Measurements from ENCODE around the gene BAHD1.

BAHD1 gene

DNA sequence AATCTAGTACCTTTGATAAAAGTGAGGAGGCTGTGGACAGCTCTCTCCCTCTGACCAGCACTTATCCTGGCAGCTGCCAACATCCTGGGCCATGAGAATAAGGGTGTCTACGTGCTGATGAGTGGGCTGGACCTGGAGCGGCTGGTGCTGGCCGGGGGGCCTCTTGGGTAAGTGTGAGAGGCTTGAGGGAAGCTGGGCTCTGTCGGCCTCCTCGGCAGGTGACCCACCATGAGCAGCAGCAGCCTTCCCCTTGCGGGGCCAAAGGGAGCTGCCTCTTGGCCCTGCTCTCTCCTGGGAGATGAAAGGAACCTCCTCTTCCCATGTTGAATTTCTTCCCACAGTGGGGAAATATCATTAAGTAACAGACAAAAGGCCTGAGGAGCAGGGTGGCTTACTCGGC lies 25.9 kb upstream of the BAHD1 start:
- no peak overlapping the region for H3K9ac ChIP-seq (ENCODE audit: low read depth, low read length, poor library complexity)
- H3K23ac ChIP-seq (ENCODE audit: low read depth, low read length, poor library complexity) = no peak overlapping the region
- H3K27me3 ChIP-seq (ENCODE audit: control insufficient read depth in 3 of 3, insufficient read depth in 3 of 3, low read depth in 1 of 3, low read length in 3 of 3) = no peaks in the 10 kb centered on the region
- H3K4me2 ChIP-seq (ENCODE audit: insufficient read depth, low read length, poor library complexity, severe bottlenecking) = no peak overlapping the region
- no peak overlapping the region for H3K27ac ChIP-seq (replicated peaks; ENCODE audit: low read length)
- no peak overlapping the region for H2BK5ac ChIP-seq (ENCODE audit: low read length)
- no peak for DNase-seq (ENCODE audit: low spot score)
- no peak overlapping the region for H4K91ac ChIP-seq (ENCODE audit: low read depth, low read length, poor library complexity)
- H2BK15ac ChIP-seq (ENCODE audit: low read length) = no peak overlapping the region
- H2BK12ac ChIP-seq (ENCODE audit: low read length) = no peak overlapping the region
- WGBS, 2 donors (ENCODE audit: extremely low coverage in 2 of 2, insufficient read length in 2 of 2, insufficient replicate concordance in 1 of 2) = no CpG with 5 or more reads among the region's 7 CpGs
- H4K8ac ChIP-seq (ENCODE audit: low read depth, low read length) = no peak overlapping the region
- H2BK120ac ChIP-seq (ENCODE audit: low read depth, low read length) = no peak overlapping the region
- no peak overlapping the region for H3K4ac ChIP-seq (ENCODE audit: low read length)
- H2AFZ ChIP-seq (ENCODE audit: low read length) = no peak overlapping the region
- H3K79me1 ChIP-seq (ENCODE audit: low read depth, low read length) = peaks cover 1% of the 10 kb centered on the region
- H2AK5ac ChIP-seq (ENCODE audit: low read depth, low read length) = no peak overlapping the region
- H3K4me3 ChIP-seq (ENCODE audit: low read length in 2 of 2) = no peak overlapping the region
- no peak overlapping the region for H3K18ac ChIP-seq (ENCODE audit: low read length)
- no peaks in the 10 kb centered on the region for H3K9me3 ChIP-seq (replicated peaks in 1 of 2; ENCODE audit: control insufficient read depth in 2 of 2, insufficient read depth in 1 of 2, low read depth in 1 of 2, low read length in 2 of 2)
- no peaks in the 10 kb centered on the region for H3K4me1 ChIP-seq (ENCODE audit: control insufficient read depth in 2 of 2, insufficient read depth in 1 of 2, low read depth in 1 of 2, low read length in 2 of 2)
- H3K36me3 ChIP-seq (replicated peaks in 1 of 2; ENCODE audit: control insufficient read depth in 2 of 2, insufficient read depth in 2 of 2, low read length in 2 of 2) = peaks cover 56 to 82% of the 10 kb centered on the region in 2 donors
- no peak overlapping the region for H3K14ac ChIP-seq (ENCODE audit: low read length)

DNA sequence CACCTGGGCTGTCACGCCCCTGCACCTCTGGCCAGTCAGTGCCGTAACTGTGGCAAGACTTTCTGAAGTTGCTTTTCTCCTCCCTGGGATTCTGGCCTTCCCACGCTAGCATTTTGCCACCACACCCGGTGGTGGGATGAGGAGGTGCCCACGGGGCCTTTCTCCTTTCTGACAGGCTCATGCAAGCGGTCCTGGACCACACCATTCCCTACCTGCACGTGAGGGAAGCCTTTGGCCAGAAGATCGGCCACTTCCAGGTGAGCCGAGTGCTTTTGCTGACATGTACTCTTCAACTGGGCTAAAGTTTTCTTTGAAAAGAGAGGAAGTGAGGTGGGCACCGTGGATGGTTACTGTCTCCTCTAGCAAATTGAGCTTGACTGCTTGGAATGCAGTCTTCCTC lies 25.5 kb upstream of the BAHD1 start:
- H3K23ac ChIP-seq (ENCODE audit: low read depth, low read length, poor library complexity) = no peak overlapping the region
- H2BK12ac ChIP-seq (ENCODE audit: low read length) = no peak overlapping the region
- no CpG with 5 or more reads among the region's 10 CpGs for WGBS, 2 donors (ENCODE audit: extremely low coverage in 2 of 2, insufficient read length in 2 of 2, insufficient replicate concordance in 1 of 2)
- no peak overlapping the region for H3K4ac ChIP-seq (ENCODE audit: low read length)
- no peaks in the 10 kb centered on the region for H3K9me3 ChIP-seq (replicated peaks in 1 of 2; ENCODE audit: control insufficient read depth in 2 of 2, insufficient read depth in 1 of 2, low read depth in 1 of 2, low read length in 2 of 2)
- no peak overlapping the region for H3K9ac ChIP-seq (ENCODE audit: low read depth, low read length, poor library complexity)
- no peak overlapping the region for H3K14ac ChIP-seq (ENCODE audit: low read length)
- H2BK5ac ChIP-seq (ENCODE audit: low read length) = no peak overlapping the region
- no peak overlapping the region for H2AK5ac ChIP-seq (ENCODE audit: low read depth, low read length)
- no peak overlapping the region for H3K4me2 ChIP-seq (ENCODE audit: insufficient read depth, low read length, poor library complexity, severe bottlenecking)
- DNase-seq (ENCODE audit: low spot score) = no peak
- no peak overlapping the region for H4K91ac ChIP-seq (ENCODE audit: low read depth, low read length, poor library complexity)
- no peaks in the 10 kb centered on the region for H3K4me1 ChIP-seq (ENCODE audit: control insufficient read depth in 2 of 2, insufficient read depth in 1 of 2, low read depth in 1 of 2, low read length in 2 of 2)
- peaks cover 53 to 78% of the 10 kb centered on the region in 2 donors for H3K36me3 ChIP-seq (replicated peaks in 1 of 2; ENCODE audit: control insufficient read depth in 2 of 2, insufficient read depth in 2 of 2, low read length in 2 of 2)
- H2AFZ ChIP-seq (ENCODE audit: low read length) = no peak overlapping the region
- H4K8ac ChIP-seq (ENCODE audit: low read depth, low read length) = no peak overlapping the region
- H3K27me3 ChIP-seq (ENCODE audit: control insufficient read depth in 3 of 3, insufficient read depth in 3 of 3, low read depth in 1 of 3, low read length in 3 of 3) = no peaks in the 10 kb centered on the region
- no peak overlapping the region for H3K27ac ChIP-seq (replicated peaks; ENCODE audit: low read length)
- H3K18ac ChIP-seq (ENCODE audit: low read length) = no peak overlapping the region
- no peak overlapping the region for H3K4me3 ChIP-seq (ENCODE audit: low read length in 2 of 2)
- H3K79me1 ChIP-seq (ENCODE audit: low read depth, low read length) = peaks cover 1% of the 10 kb centered on the region
- no peak overlapping the region for H2BK15ac ChIP-seq (ENCODE audit: low read length)
- H2BK120ac ChIP-seq (ENCODE audit: low read depth, low read length) = no peak overlapping the region

DNA sequence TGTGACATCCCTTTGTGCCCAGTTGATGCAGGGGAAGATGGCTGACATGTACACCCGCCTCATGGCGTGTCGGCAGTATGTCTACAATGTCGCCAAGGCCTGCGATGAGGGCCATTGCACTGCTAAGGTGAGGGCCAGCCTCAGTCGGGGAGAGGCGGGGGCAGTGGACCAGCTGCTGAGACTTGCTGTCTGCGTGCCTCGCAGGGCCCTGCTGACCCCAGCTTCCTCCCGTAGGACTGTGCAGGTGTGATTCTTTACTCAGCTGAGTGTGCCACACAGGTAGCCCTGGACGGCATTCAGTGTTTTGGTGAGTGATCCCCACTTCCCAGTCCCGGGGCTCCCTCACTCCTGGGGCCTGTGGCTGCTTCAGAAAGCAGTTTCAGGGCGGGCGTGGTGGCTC lies 24.7 kb upstream of the BAHD1 start:
- no peak overlapping the region for H4K8ac ChIP-seq (ENCODE audit: low read depth, low read length)
- no peak overlapping the region for H2BK15ac ChIP-seq (ENCODE audit: low read length)
- H2BK5ac ChIP-seq (ENCODE audit: low read length) = no peak overlapping the region
- H3K4me1 ChIP-seq (ENCODE audit: control insufficient read depth in 2 of 2, insufficient read depth in 1 of 2, low read depth in 1 of 2, low read length in 2 of 2) = no peaks in the 10 kb centered on the region
- peaks cover 45 to 70% of the 10 kb centered on the region in 2 donors for H3K36me3 ChIP-seq (replicated peaks in 1 of 2; ENCODE audit: control insufficient read depth in 2 of 2, insufficient read depth in 2 of 2, low read length in 2 of 2)
- H3K4me2 ChIP-seq (ENCODE audit: insufficient read depth, low read length, poor library complexity, severe bottlenecking) = no peak overlapping the region
- no peak overlapping the region for H3K27ac ChIP-seq (replicated peaks; ENCODE audit: low read length)
- no peak overlapping the region for H4K91ac ChIP-seq (ENCODE audit: low read depth, low read length, poor library complexity)
- no CpG with 5 or more reads among the region's 14 CpGs for WGBS, 2 donors (ENCODE audit: extremely low coverage in 2 of 2, insufficient read length in 2 of 2, insufficient replicate concordance in 1 of 2)
- no peak for DNase-seq (ENCODE audit: low spot score)
- peak overlapping the region; percentile 2 for H3K23ac ChIP-seq (ENCODE audit: low read depth, low read length, poor library complexity)
- H3K14ac ChIP-seq (ENCODE audit: low read length) = peak overlapping the region; percentile 25
- H3K27me3 ChIP-seq (ENCODE audit: control insufficient read depth in 3 of 3, insufficient read depth in 3 of 3, low read depth in 1 of 3, low read length in 3 of 3) = no peaks in the 10 kb centered on the region
- no peak overlapping the region for H2AK5ac ChIP-seq (ENCODE audit: low read depth, low read length)
- H2BK120ac ChIP-seq (ENCODE audit: low read depth, low read length) = no peak overlapping the region
- H3K4ac ChIP-seq (ENCODE audit: low read length) = no peak overlapping the region
- peak overlapping the region; percentile 13 for H3K9ac ChIP-seq (ENCODE audit: low read depth, low read length, poor library complexity)
- H3K4me3 ChIP-seq (ENCODE audit: low read length in 2 of 2) = peak overlapping the region in 1 of 2 donors; percentile 3
- H2AFZ ChIP-seq (ENCODE audit: low read length) = no peak overlapping the region
- peak overlapping the region; percentile 35 for H2BK12ac ChIP-seq (ENCODE audit: low read length)
- no peaks in the 10 kb centered on the region for H3K9me3 ChIP-seq (replicated peaks in 1 of 2; ENCODE audit: control insufficient read depth in 2 of 2, insufficient read depth in 1 of 2, low read depth in 1 of 2, low read length in 2 of 2)
- no peak overlapping the region for H3K18ac ChIP-seq (ENCODE audit: low read length)
- H3K79me1 ChIP-seq (ENCODE audit: low read depth, low read length) = peaks cover 1% of the 10 kb centered on the region

- Histone ChIP-seq H3K79me1 (ENCODE audit: low read depth, low read length) (peaks cover 1% of the 10 kb centered on the region), H3K18ac (ENCODE audit: low read length) (no peak overlapping the region), H4K91ac (ENCODE audit: low read depth, low read length, poor library complexity) (no peak overlapping the region), H2BK12ac (ENCODE audit: low read length) (no peak overlapping the region), H2BK15ac (ENCODE audit: low read length) (no peak overlapping the region), H3K4me1 (ENCODE audit: control insufficient read depth in 2 of 2, insufficient read depth in 1 of 2, low read depth in 1 of 2, low read length in 2 of 2) (peaks cover 3 to 4% of the 10 kb centered on the region in 2 donors), H3K27me3 (ENCODE audit: control insufficient read depth in 3 of 3, insufficient read depth in 3 of 3, low read depth in 1 of 3, low read length in 3 of 3) (peaks cover 0 to 2% (median 0%) of the 10 kb centered on the region in 3 experiments), H3K4me2 (ENCODE audit: insufficient read depth, low read length, poor library complexity, severe bottlenecking) (no peak overlapping the region), H3K4me3 (ENCODE audit: low read length in 2 of 2) (no peak overlapping the region), H3K4ac (ENCODE audit: low read length) (no peak overlapping the region), H3K9ac (ENCODE audit: low read depth, low read length, poor library complexity) (no peak overlapping the region), H3K14ac (ENCODE audit: low read length) (no peak overlapping the region), H3K36me3 (replicated peaks in 1 of 2; ENCODE audit: control insufficient read depth in 2 of 2, insufficient read depth in 2 of 2, low read length in 2 of 2) (peaks cover 25 to 49% of the 10 kb centered on the region in 2 donors), H3K23ac (ENCODE audit: low read depth, low read length, poor library complexity) (no peak overlapping the region), H2AFZ (ENCODE audit: low read length) (no peak overlapping the region), H2AK5ac (ENCODE audit: low read depth, low read length) (no peak overlapping the region), H2BK120ac (ENCODE audit: low read depth, low read length) (no peak overlapping the region), H3K9me3 (replicated peaks in 1 of 2; ENCODE audit: control insufficient read depth in 2 of 2, insufficient read depth in 1 of 2, low read depth in 1 of 2, low read length in 2 of 2) (no peaks in the 10 kb centered on the region), H3K27ac (replicated peaks; ENCODE audit: low read length) (no peak overlapping the region), H4K8ac (ENCODE audit: low read depth, low read length) (no peak overlapping the region), H2BK5ac (ENCODE audit: low read length) (no peak overlapping the region)
- WGBS, 2 donors (ENCODE audit: extremely low coverage in 2 of 2, insufficient read length in 2 of 2, insufficient replicate concordance in 1 of 2) = no CpG with 5 or more reads among the region's 10 CpGs
- no peak for DNase-seq (ENCODE audit: low spot score)
These were observed 22.6 kb upstream of the BAHD1 start for GRCh38 chr15:40418126-40418525.
